Occipital lobe (tissue), 3 donors: ENCODE data around the gene ATP6V0C. TPM values are rescaled to one million over a fixed set of nuclear protein-coding genes. Genes with fewer than 3 reads are reported as not detected.
"Not testable (repeated sequence)": the region's sequence is repeated elsewhere in the genome, so short reads cannot be mapped to it uniquely, and the experiment has no call there.

ENCODE experiments used
- DNase-seq: peaks from one replicate; lab custom pipeline; 2025; lab: John Stamatoyannopoulos, UW
- small RNA-seq: library from RNA; depleted of rRNA; stranded (forward); fragments of <200 nt; gene quantifications from one replicate; pipeline ENCODE3, GENCODE V24; 2014
- total RNA-seq: library from RNA; depleted of rRNA; stranded (reverse); fragments of >200 nt; gene quantifications from one replicate; pipeline ENCODE4 v1.2.3, GENCODE V29; 2014

Gene ATP6V0C
- total RNA-seq, 1 donor from 2014 or later, result 11.7 TPM

DNA sequence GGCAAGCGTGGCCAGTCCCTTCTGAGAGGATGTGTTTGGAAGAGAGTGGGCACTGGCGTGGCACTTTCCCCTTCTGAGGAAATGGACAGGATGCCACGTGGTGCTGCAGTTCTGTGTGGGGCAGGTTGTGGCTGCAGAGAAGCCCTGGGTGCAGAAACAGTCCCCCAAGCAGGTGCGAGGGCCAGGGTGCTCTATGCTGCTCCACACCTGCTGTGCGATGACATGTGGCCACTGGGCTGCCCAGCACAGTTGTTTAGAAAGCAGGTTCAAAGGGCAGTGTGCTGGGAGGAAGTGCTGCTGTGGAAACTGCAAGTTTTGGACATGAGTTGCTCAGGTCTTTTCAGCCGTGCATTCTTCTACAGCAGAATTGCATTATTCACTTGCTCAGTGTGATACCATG lies 27.7 kb downstream of the ATP6V0C start:
- DNase-seq, result not testable (repeated sequence)

DNA sequence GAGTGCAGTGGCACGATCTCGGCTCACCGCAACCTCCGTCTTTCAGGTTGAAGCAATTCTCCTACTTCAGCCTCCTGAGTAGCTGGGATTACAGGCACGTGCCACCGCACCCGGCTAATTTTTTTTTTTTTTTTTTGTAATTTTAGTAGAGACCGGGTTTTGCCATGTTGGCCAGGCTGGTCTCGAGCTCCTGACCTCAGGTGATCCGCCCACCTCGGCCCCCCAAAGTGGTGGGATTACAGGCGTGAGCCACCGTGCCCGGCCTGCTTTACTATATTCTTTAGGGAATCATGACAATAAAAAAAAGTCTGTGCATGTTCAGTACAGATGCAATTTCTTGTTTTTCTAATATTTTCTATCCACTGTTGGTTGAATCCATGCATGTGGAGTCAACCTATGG lies 30.0 kb downstream of the ATP6V0C start:
- not testable (repeated sequence) for DNase-seq

GRCh38 chr16:2550283-2550878 lies 36.6 kb downstream of the ATP6V0C start:
- not testable (repeated sequence) for DNase-seq

DNA sequence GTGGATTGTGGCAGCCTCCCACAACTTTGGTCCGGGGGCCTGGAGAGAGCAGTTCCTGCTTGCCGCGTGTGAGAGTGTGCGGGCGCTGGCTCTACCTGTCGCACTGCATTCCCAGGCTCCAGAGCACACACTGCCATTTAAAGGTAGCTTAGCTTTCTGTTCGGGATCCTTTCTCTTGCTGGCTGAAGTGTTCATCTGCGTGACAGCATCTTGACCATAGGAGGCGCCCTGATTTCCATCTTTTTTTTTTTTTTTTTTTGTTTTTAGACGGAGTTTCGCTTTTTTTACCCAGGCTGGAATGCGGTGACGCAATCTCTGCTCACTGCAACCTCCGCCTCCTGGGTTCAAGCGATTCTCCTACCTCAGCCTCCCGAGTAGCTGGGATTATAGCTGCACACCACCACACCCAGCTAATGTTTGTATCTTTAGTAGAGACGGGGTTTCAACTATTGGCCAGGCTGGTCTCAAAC lies 37.7 kb downstream of the ATP6V0C start:
- DNase-seq, result not testable (repeated sequence)

DNA sequence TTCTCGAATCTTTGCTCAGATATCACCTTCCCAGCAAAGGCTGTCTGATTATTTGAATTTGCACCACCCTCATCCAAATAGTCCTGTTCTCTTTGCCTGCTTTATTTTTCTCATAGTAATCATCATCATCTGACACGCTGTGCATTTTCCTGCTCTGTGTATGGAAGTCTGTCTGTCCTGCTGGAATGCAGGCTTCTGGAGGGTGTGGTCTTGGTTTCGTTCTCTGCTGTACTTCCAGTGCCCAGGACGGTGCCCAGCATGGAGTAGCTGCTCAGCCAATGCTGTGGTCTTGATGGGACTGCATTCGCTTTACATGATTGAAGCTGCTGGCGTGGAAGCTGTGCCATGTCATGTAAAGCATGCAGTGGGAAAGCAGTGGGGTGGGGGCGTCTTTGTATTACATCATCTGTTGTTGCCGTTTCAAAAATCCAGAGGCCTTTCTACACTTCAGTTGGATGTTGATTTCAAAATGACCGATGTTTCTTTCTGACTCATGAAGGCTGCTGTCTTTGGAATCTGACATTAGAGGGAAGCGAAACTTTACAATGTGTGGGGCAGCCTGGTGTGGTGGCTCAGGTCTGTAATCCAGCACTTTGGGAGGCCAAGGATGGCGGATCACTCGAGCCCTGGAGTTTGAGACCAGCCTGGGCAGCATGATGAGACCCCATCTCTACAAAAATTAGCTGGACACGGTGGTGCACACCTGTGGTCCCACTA lies 41.1 kb downstream of the ATP6V0C start:
- not testable (repeated sequence) for DNase-seq

GRCh38 chr16:2557150-2557549 lies 43.4 kb downstream of the ATP6V0C start:
- DNase-seq, result not testable (repeated sequence)

- DNase-seq, result not testable (repeated sequence)
These were observed 46.5 kb downstream of the ATP6V0C start for GRCh38 chr16:2560131-2560797.

DNA sequence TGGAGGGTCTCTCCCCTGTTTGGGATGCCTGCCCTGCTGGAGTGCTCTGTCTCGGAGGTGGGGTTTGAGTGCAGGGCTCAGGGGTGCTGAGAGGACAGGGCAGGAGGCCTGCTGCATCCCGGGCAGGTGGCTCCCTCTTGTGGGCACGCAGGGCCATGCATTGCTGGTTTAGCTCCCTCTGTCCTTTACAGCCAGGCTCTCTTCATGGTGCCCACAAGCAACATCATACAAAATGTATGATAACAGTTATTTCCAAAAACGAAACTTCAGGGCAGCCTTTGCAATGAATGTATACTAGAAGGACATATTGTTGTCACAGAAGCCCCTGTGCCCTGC lies 47.0 kb downstream of the ATP6V0C start:
- DNase-seq, result not testable (repeated sequence)

- DNase-seq, result not testable (repeated sequence)
These were observed 53.8 kb downstream of the ATP6V0C start for GRCh38 chr16:2567506-2567905.

DNA sequence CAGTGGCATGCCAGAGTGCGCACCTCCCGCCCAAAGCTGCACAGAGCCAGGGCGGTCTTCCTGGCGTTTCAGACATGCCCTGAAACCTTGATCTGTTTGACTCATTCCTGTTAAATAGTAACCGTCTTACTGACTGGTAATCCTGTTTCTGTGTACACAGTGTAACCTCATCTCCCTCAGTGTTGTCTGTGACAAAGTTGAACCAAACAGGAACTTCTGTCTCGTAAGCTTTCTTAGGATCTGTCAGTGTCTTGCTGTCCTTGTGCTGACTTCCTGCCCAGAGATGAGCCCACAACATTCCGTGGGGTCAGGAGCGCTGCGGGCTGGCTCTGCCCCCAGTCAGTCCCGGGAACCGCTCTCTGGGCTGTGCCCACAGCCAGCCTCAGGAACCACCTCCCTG lies 54.8 kb downstream of the ATP6V0C start:
- not testable (repeated sequence) for DNase-seq

Small RNAs within 50 kb of the gene (small RNA-seq; reads per million reads assigned to genes)
- gene AC093525.1 (not detected), gene MIR3178 (0.09 reads per million), gene MIR6768 (not detected)

Other genes starting within 250 kb of the ATP6V0C start
- 66.8 TPM for gene RNPS1, start 245.8 kb upstream of the ATP6V0C start, total RNA-seq
- 34.8 TPM for gene ABCA3, start 173.2 kb upstream of the ATP6V0C start, total RNA-seq
- 10.8 TPM for gene CCNF, start 84.5 kb upstream of the ATP6V0C start, total RNA-seq
- 8.4 TPM for gene TEDC2, start 53.8 kb upstream of the ATP6V0C start, total RNA-seq
- 5.8 TPM for gene NTN3, start 42.7 kb upstream of the ATP6V0C start, total RNA-seq
- 22.3 TPM for gene TBC1D24, start 38.8 kb upstream of the ATP6V0C start, total RNA-seq
- 12.9 TPM for gene AMDHD2, start 6.4 kb downstream of the ATP6V0C start, total RNA-seq
- 0.16 TPM for gene CEMP1, start 17.5 kb downstream of the ATP6V0C start, total RNA-seq
- 30.9 TPM for gene PDPK1, start 24.1 kb downstream of the ATP6V0C start, total RNA-seq
- gene KCTD5, start 168.6 kb downstream of the ATP6V0C start, total RNA-seq, result 20.9 TPM
- 1.6 TPM for gene PRSS27, start 206.3 kb downstream of the ATP6V0C start, total RNA-seq
- gene SRRM2, start 238.7 kb downstream of the ATP6V0C start, total RNA-seq, result 41.0 TPM